DMS53 treated with DMSO at 0.1 percent for 48 hours (cell line): ENCODE measurements around the gene AFAP1L2.
A peak's percentile ranks its signal among the peaks of the same experiment; 100 is the strongest.

Experiments used
- DNase-seq: peaks from one replicate; lab custom pipeline; 2025; ENCODE audit not compliant: unreplicated experiment; lab: John Stamatoyannopoulos, UW

Gene AFAP1L2

DNA sequence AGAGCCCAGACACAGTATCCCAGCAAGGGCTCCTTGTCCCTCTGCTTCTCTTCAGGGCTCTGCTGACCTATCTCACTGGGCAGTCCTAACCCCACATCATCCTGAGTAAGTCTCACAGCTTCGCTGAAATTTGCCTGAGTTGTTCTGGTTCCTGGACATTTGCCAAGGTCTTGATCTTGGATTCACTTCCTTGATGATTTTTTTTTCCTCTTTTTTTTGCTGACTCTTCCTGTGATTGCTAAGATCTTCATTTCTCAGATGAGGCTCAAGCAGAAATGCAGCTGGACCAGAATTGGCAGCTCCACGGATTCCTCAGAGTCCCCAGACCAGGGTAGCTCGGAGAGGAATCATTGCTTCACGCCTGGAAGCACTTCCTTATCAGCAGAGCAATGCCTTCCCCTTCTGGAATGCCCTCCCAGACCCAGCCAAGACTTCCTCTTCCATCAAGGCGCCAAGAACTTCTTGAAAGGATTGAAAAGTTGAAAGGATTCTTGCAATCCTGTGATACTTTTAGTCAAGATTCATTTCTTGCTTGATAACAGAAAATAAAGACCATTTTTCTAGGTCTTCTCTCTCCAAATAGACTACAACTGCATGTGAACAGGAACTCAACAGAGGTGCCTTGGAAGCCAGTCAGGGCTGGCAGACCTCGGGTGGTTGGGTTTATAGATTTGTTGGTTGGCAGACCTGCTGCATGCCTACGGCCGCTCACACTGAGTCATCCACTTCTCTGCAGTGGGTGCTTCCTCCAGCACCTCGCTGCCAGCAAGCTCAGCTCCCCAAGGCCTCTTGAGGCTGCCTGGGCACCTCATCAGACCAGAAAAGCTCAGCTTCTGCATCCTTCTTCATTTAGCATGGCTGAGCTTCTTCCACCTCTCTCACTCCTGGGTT lies 8.8 kb upstream of the AFAP1L2 start:
- DNase-seq: peak; percentile 57

- no peak for DNase-seq
These were observed 4.7 kb upstream of the AFAP1L2 start for GRCh38 chr10:114408968-114409444.

DNA sequence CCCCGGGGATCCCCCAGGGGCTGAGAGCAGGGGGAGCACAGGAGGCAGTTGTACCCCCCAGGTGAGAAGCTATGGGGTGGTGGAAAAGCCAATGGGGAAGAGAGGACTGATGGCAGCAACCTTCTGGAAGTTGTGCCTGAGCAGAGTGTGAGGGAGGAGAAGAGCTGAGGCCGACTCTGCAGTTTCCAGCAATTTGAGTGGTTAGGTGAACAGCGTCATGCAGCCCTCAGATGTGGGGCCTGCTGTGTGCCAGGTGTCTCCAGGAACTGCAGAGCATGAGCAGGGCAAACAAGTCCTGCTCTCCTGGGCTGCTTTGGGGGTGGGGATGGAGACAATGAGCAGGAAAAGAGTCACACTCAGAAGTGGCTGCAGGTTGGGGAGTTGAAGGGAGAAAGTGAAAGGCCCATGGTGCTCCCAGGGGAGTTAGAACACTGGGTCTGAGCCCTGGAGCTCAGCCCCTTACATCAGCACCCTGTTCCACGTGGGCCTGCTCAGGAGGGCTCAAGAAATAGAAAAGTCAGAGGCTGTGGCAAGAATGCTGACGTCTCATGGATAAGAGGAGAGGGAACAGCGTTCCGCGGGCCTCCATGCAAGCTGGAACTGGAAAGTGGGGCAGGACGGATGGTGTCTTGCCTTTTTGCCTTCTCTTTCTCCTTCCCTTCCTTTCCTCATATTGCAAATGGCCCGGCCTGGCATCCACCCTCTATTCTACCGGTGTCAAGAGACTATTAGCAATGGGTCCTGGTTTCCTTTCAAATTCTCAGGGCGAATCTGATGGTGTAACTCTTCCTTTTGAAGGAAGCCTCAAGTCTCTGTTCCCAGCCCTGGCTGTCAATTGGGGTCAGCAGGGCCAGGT lies 4.0 kb upstream of the AFAP1L2 start:
- DNase-seq: peak; percentile 72

- no peak for DNase-seq
These were observed 2.2 kb upstream of the AFAP1L2 start for GRCh38 chr10:114406455-114406854.

- DNase-seq: no peak
These were observed 679 bp upstream of the AFAP1L2 start for GRCh38 chr10:114405011-114405350.

- no peak for DNase-seq
These were observed 651 bp downstream of the AFAP1L2 start for GRCh38 chr10:114403541-114404161.

GRCh38 chr10:114402871-114403540 lies 1.3 kb downstream of the AFAP1L2 start:
- DNase-seq: no peak

- DNase-seq: no peak
These were observed 2.1 kb downstream of the AFAP1L2 start for GRCh38 chr10:114402233-114402632.

DNA sequence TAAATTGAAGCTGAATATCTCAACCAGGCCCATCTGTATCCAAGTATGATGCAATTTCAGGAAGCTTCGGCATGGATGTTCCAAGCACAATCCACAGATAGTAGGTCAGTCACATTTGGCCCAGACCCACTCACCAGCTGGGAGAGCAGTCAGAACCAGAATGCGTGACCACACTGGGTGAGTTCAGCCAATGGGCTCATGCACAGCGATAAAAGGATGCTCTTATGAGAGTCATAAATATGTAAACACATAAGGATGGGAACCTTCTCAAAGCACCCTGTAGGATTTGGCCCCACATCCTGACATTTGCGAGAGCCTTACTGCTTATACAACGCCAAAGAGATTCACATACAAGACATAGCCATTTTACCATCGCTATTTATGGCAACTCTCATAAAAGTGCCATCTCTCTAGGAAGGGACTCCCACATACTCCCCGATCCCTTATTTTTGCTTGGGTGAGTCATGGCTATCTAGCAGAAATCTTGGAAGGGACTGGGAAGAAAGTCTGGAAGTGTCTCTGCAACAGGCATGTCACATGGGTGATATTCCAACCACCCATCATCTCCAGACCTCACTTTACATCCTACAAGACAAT lies 3.0 kb downstream of the AFAP1L2 start:
- DNase-seq: no peak

GRCh38 chr10:114400091-114400490 lies 4.2 kb downstream of the AFAP1L2 start:
- DNase-seq: no peak

DNA sequence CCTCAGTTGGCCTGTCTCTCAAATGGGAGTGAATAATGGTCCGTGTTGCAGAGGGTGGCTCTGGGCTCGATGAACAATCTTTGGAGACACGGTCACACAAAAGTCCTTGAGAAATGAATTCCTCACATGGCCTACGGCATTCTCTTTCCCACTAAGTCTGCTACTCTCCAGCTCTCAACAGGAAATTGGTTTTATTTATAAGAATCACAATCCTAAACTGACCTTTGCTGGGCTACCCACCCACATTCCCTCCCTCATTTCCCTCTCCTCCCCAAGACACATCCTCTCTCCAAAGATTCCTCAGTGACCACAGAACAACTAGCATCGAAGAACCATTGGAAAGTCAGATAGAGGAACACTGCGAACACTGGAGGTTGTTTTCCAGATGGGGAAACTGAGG lies 4.7 kb downstream of the AFAP1L2 start:
- DNase-seq: no peak

DNA sequence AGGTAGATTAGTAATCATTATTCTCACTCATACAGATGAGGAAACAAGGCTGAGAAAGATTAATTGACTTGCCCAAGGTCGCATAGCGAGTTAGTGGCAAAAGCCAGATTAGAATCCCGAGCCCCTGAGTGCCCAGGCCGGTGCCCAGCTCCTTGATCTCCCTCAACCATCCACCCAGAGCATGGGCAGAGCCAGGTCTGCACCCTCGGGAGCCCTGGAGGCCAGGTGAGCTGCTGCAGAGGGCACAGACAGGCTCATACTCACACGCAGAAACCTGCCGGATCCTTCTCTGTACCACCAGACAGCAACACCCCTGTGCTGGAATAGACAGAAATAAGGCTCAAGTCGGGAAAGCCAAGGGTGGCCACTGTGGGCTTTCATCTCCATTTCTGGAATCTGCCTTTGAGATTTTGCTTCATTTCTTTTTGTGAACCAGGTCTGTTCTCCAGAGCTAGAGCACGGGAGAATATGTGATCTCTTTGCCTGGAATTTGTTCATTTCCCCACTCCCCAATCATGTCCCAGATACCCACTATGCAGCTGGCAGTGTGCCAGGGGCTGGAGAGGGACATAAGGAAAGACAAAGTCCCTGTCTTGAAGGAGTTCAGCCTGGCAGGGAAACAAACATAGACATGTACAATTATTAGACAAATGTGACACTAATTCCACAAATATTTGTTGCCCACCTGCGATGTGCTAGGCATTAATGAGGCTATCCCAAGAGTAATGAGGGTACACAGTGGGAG lies 5.5 kb downstream of the AFAP1L2 start:
- no peak for DNase-seq

DNA sequence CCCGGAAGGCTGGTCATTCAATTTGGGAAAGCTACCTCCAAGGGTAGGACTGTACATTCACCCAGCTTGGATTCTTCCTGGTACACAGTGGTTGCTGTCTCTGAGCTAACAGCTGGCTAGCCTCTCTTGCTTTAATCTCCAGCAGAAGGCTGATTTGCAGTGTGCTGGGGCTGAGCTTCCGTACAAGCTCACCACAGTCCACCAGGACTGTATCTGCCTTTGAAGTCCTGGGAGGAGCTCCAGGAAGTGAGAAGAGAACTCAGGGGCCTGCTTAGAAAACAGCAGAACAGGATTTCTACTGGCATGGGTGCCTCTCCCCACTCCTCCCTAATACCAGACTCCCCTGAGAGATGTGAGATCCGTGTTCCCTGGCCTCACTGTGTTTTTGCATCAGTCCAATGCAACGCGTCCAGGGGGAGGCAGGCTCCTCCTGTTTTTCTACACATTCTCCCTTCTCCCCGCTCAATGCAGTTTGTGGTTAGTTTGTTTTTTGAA lies 6.6 kb downstream of the AFAP1L2 start:
- DNase-seq: no peak

- DNase-seq: no peak
These were observed 7.8 kb downstream of the AFAP1L2 start for GRCh38 chr10:114396464-114396863.

GRCh38 chr10:114395366-114396022 lies 8.8 kb downstream of the AFAP1L2 start:
- DNase-seq: no peak

- no peak for DNase-seq
These were observed 9.8 kb downstream of the AFAP1L2 start for GRCh38 chr10:114394531-114394930.

- no peak for DNase-seq
These were observed 10.4 kb downstream of the AFAP1L2 start for GRCh38 chr10:114393886-114394285.

GRCh38 chr10:114393482-114393881 lies 10.8 kb downstream of the AFAP1L2 start:
- DNase-seq: no peak
